PC-3 (cell line): ENCODE data around the gene PCDH1. TPM values are rescaled to one million over a fixed set of nuclear protein-coding genes. Genes with fewer than 3 reads are reported as not detected.

ENCODE experiments used
- ATAC-seq: fragments of 200-7000 bp; cut with Tn5 transposase; 2 replicates; pipeline ENCODE4 v1.9.1; 2020; ENCODE audit warnings: mild to moderate bottlenecking, moderate library complexity
- BruUV-seq: library from RNA; stranded (reverse); fragments of 400-500 nt; replicated peaks from 2 replicates; lab custom pipeline; 2021; lab: Mats Ljungman, UMichigan
- CTCF ChIA-PET: fragments of 300-600 bp; sonication (Branson Sonifier 250); formaldehyde crosslinking; loops from one replicate; lab custom pipeline; 2022; ENCODE audit warnings: antibody characterized with exemption; lab: Charles Lee
- POLR2A ChIA-PET: fragments of 300-600 bp; sonication (Branson Sonifier 250); formaldehyde crosslinking; loops from one replicate; lab custom pipeline; 2022; ENCODE audit warnings: antibody characterized with exemption; ENCODE audit not compliant: unreplicated experiment; lab: Charles Lee
- DNase-seq: peaks from one replicate; pipeline ENCODE4 v3.0.0-alpha.2; 2015
- H2AFZ ChIP-seq: fragments of 300-600 bp; sonication (generic); 2 replicates; pipeline ENCODE4 v1.6.0; 2016; ENCODE audit warnings: antibody characterized with exemption, low read length
- H3F3A ChIP-seq: fragments of 300-600 bp; sonication (generic); one replicate; pipeline ENCODE4 v1.6.0; 2017; ENCODE audit warnings: antibody characterized with exemption, low read length, control low read depth, mild to moderate bottlenecking; ENCODE audit not compliant: unreplicated experiment
- H3K27ac ChIP-seq: fragments of 300-600 bp; sonication (generic); 2 replicates; pipeline ENCODE4 v1.5.1; 2016; ENCODE audit warnings: mild to moderate bottlenecking, low read length
- H3K27me3 ChIP-seq: fragments of 300-600 bp; sonication (generic); 2 replicates; pipeline ENCODE4 v1.6.1; 2016; ENCODE audit warnings: low read length, mixed read lengths
- H3K36me3 ChIP-seq: fragments of 300-600 bp; sonication (generic); 2 replicates; pipeline ENCODE4 v1.6.1; 2016; ENCODE audit warnings: low read depth, mixed run types, low read length, mixed read lengths
- H3K4me1 ChIP-seq: fragments of 300-600 bp; sonication (generic); 2 replicates; pipeline ENCODE4 v1.5.1; 2016; ENCODE audit warnings: low read length; ENCODE audit not compliant: insufficient read depth
- H3K4me2 ChIP-seq: fragments of 300-600 bp; sonication (generic); 2 replicates; pipeline ENCODE4 v1.6.0; 2016; ENCODE audit warnings: low read length
- H3K4me3 ChIP-seq: fragments of 300-600 bp; sonication (generic); 2 replicates; pipeline ENCODE4 v1.5.1; 2016; ENCODE audit warnings: mild to moderate bottlenecking, low read length, mixed read lengths
- H3K79me2 ChIP-seq: fragments of 300-600 bp; sonication (generic); 2 replicates; pipeline ENCODE4 v1.6.1; 2017; ENCODE audit warnings: low read length, mixed read lengths
- H3K9ac ChIP-seq: fragments of 300-600 bp; sonication (generic); 2 replicates; pipeline ENCODE4 v1.6.0; 2016; ENCODE audit warnings: mild to moderate bottlenecking, low read length
- H3K9me2 ChIP-seq: fragments of 300-600 bp; sonication (generic); replicated peaks from 2 replicates; pipeline ENCODE4 v1.6.1; 2016; ENCODE audit warnings: mixed run types, low read length, mixed read lengths
- H3K9me3 ChIP-seq: fragments of 300-600 bp; sonication (generic); 2 replicates; pipeline ENCODE4 v1.6.1; 2016; ENCODE audit warnings: low read length, mixed read lengths
- H4K20me1 ChIP-seq: fragments of 300-600 bp; sonication (generic); 2 replicates; pipeline ENCODE4 v1.6.1; 2016; ENCODE audit warnings: low read length, mixed read lengths
- CTCF ChIP-seq: fragments of 300-600 bp; sonication (generic); conservative IDR thresholded peaks from 2 replicates; pipeline ENCODE4 v1.5.1; 2017; ENCODE audit warnings: antibody characterized with exemption, low read depth, mild to moderate bottlenecking, low read length
- EZH2 ChIP-seq: fragments of 300-600 bp; sonication (generic); IDR thresholded peaks from one replicate; pipeline ENCODE4 v1.6.1; 2017; ENCODE audit warnings: antibody characterized with exemption, mild to moderate bottlenecking, low read length; ENCODE audit not compliant: unreplicated experiment
- EZH2phosphoT487 ChIP-seq: fragments of 300-600 bp; sonication (generic); IDR thresholded peaks from 2 replicates; pipeline ENCODE4 v1.6.1; 2018; ENCODE audit warnings: mild to moderate bottlenecking, antibody characterized with exemption, low read length, borderline replicate concordance
- intact Hi-C: fragments of 100-400 bp; cut with micrococcal nuclease; formaldehyde crosslinking; loops from 2 replicates; pipeline ENCODE4 v1.9.0; 2023
- total RNA-seq: library from RNA; depleted of rRNA; stranded (reverse); fragments of >200 nt; gene quantifications from 2 replicates; pipeline ENCODE4 v1.2.3, GENCODE V29; 2014

The PCDH1 gene
- total RNA-seq, 1 experiment from 2014 or later, result 55.8 TPM

DNA sequence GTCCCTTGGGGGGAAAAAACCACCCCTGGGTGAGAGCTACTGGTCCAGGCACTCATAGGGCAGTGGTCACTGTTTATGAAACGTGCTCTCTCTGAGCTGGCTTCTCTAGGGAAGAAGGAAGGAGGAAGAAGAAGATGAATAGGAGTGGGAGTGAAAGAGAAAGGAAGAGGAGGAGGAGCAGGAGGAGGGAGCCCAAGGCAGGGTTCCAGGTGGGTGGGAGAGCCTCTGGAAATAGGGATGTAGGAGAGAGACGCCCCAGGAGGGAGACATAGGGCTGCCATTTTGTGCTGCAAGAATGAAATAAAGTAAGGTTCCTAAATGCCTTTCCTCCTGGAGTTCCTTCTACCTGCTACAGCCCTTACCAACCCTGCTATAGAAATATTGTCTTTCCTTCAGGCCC is 65.7 kb downstream of the PCDH1 start:
- TF ChIP-seq EZH2, result no peak
- TF ChIP-seq EZH2phosphoT487, result no peak
- TF ChIP-seq CTCF, result no peak
- no peak overlapping the region for H3K4me2 ChIP-seq
- H3K36me3 ChIP-seq, result no peaks in the 10 kb centered on the region
- no peaks in the 10 kb centered on the region for H3K9me3 ChIP-seq
- intact Hi-C loops, result loop anchor here (5.0 to 10.0 kb wide), 2 partner anchors 62 to 110 kb away; partner anchors contain the start of gene PCDH1
- H2AFZ ChIP-seq, result no peak overlapping the region
- H3K9me2 ChIP-seq, result no peaks in the 10 kb centered on the region
- H3K27me3 ChIP-seq, result no peaks in the 10 kb centered on the region
- H3K4me1 ChIP-seq, result no peaks in the 10 kb centered on the region
- ChIA-PET POLR2A (no interaction called here), CTCF (no interaction called here)
- no peaks in the 10 kb centered on the region for H3F3A ChIP-seq
- H3K79me2 ChIP-seq, result no peaks in the 10 kb centered on the region
- H3K4me3 ChIP-seq, result no peak overlapping the region
- H4K20me1 ChIP-seq, result no peaks in the 10 kb centered on the region
- H3K9ac ChIP-seq, result no peak overlapping the region
- no TSS peak for BruUV-seq
- no peak for DNase-seq
- H3K27ac ChIP-seq, result no peak overlapping the region
- ATAC-seq, result no peak

- Histone ChIP-seq H3K4me1 (no peaks in the 10 kb centered on the region), H4K20me1 (no peaks in the 10 kb centered on the region), H3K4me2 (no peak overlapping the region), H3K9ac (no peak overlapping the region), H3K27me3 (no peaks in the 10 kb centered on the region), H3K4me3 (no peak overlapping the region), H3K9me2 (no peaks in the 10 kb centered on the region), H3K36me3 (no peaks in the 10 kb centered on the region), H3K9me3 (no peaks in the 10 kb centered on the region), H2AFZ (no peak overlapping the region), H3K79me2 (no peaks in the 10 kb centered on the region), H3K27ac (no peak overlapping the region), H3F3A (no peaks in the 10 kb centered on the region)
- intact Hi-C loops, result loop anchor here (5.0 to 10.0 kb wide), 2 partner anchors 63 to 109 kb away; partner anchors contain the start of gene PCDH1
- ATAC-seq, result no peak
- TF ChIP-seq EZH2 (no peak), EZH2phosphoT487 (no peak), CTCF (peak; percentile 60)
- CTCF ChIA-PET, result interaction anchor here (0.6 to 0.7 kb wide), 2 partner anchors 54 to 119 kb away, joined by 3 to 10 read pairs; no protein-coding TSS in a partner anchor
- no peak for DNase-seq
- no TSS peak for BruUV-seq
- POLR2A ChIA-PET, result no interaction called here
These were observed 66.7 kb downstream of the PCDH1 start for GRCh38 chr5:141811287-141812155.

DNA sequence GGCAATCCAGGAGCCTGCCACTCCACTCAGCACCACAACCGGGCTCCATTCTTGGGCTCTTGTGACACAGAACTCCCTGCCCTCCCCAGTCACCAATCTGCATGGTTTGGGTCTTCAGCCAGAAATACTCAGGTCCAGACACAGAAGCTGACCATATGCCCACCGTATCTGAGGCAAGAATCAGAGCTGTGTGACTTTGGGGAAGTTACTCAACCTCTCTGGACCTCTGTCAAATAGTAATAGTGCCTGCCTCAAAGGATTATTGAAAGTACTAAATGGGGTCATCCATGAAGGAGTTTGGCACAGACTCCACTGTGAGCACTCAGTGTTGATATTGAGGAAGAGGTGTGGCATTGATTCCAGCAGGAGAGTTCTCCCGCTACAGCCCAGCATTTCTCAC is 67.5 kb downstream of the PCDH1 start:
- H3K9me2 ChIP-seq, result no peaks in the 10 kb centered on the region
- no TSS peak for BruUV-seq
- H3K27me3 ChIP-seq, result no peaks in the 10 kb centered on the region
- no peak overlapping the region for H3K9ac ChIP-seq
- H3K4me1 ChIP-seq, result no peaks in the 10 kb centered on the region
- ChIA-PET CTCF (no interaction called here), POLR2A (no interaction called here)
- intact Hi-C loops, result loop anchor here (5.0 to 10.0 kb wide), 2 partner anchors 64 to 108 kb away; partner anchors contain the start of gene PCDH1
- H2AFZ ChIP-seq, result no peak overlapping the region
- ATAC-seq, result no peak
- no peaks in the 10 kb centered on the region for H3K36me3 ChIP-seq
- H4K20me1 ChIP-seq, result no peaks in the 10 kb centered on the region
- TF ChIP-seq EZH2phosphoT487 (no peak), CTCF (no peak), EZH2 (no peak)
- no peak overlapping the region for H3K4me2 ChIP-seq
- H3K79me2 ChIP-seq, result no peaks in the 10 kb centered on the region
- H3K27ac ChIP-seq, result no peak overlapping the region
- no peak for DNase-seq
- no peaks in the 10 kb centered on the region for H3K9me3 ChIP-seq
- no peaks in the 10 kb centered on the region for H3F3A ChIP-seq
- no peak overlapping the region for H3K4me3 ChIP-seq
